NCI-H524 treated with DMSO at 0.1 percent for 48 hours (cell line): ENCODE results near the gene GRIP1.

Source experiments
- DNase-seq: peaks from one replicate; lab custom pipeline; 2025; lab: John Stamatoyannopoulos, UW

The GRIP1 gene

DNA sequence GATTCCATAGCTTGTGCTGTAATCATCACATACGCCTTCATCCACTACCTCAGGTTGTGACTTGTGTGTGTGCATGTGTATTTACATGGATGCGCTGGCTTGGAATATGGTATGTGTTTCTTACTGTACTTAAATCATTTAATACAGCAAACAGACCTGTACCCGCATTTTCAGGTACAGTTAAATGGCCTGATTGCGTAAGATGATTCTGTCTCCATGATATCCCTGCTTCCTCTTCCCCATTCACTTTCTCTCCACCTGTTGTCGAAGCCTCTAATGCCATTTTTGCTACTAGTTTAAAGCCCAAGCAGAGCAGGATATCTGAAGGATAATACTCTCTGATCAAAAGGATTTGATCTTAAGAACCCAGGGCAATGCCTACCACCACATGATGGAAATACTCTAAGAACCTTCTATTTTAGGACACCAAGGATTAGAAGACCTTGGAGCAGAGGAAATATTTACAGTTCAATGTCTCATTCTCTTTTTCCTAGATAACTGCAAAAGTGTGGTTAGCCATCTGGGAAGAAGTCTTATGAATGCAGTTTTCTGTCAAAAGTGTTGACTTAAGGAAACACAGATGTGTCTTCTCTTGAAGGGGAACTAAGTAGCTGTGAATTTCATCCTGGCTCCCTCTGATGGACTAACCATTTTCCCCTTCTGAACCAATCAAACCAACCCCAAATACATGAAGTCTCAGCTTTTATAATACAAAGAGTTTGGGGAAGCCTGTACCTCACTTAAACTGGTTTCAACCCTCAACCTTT is 297.9 kb downstream of the GRIP1 start:
- no peak for DNase-seq

- DNase-seq = no peak
These were observed 299.3 kb downstream of the GRIP1 start for GRCh38 chr12:66379616-66380015.

- no peak for DNase-seq
These were observed 303.3 kb downstream of the GRIP1 start for GRCh38 chr12:66375560-66375959.

DNA sequence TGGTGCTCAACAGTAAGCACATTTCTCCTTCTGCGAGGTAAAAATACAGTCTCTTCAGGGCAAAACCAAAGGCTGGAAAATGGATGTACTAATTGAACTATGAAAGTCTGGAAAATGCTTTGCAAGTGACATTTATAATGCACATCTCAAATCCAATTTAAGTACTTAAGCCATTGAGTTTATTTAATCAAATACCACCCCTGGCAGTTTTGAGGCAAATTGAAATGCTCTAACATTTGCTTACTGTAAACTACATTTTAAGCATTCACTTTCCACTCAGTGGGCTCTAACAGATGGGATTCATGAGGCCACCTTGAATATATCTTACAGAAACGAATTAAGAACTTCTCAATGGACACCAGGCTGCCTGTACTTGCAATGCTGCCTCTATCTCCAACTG is 306.9 kb downstream of the GRIP1 start:
- no peak for DNase-seq

- no peak for DNase-seq
These were observed 311.7 kb downstream of the GRIP1 start for GRCh38 chr12:66367015-66367667.

DNA sequence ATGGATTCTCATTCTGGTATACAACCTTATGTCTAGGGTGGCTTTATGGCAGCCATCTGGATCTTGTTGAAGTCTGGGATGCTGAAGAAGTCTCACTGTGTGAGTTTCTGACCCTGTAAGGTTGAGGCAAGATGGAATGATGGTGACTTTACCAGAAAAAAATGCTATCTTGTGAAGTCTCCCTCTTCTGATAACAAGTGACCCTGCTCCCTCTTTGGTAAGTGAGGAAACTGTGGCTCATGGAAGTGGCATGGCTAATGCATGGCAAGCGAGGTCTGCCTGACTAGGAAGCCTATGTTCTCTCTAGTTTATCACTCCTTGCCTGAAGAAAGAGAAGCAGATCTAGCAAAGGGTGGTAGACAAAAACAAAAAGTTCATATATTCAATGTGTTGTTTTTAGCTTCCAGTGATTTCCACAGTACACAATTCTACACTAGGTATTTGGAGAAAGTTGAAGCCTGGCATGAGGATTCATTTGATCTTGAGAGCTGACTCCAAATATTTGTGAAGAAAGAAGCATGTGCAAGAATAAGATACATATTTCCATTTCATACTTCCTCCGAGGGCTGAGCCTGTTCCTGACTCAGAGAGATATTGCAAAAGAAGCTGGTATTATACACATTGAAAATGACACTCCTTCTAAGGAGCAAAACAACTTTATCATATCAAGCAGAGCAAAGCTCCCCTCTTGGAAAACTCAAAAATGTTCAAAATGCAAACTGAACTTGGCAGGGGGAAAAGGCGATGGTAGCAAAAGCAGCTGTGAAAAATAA is 313.0 kb downstream of the GRIP1 start:
- no peak for DNase-seq

- no peak for DNase-seq
These were observed 317.2 kb downstream of the GRIP1 start for GRCh38 chr12:66361703-66362102.

DNA sequence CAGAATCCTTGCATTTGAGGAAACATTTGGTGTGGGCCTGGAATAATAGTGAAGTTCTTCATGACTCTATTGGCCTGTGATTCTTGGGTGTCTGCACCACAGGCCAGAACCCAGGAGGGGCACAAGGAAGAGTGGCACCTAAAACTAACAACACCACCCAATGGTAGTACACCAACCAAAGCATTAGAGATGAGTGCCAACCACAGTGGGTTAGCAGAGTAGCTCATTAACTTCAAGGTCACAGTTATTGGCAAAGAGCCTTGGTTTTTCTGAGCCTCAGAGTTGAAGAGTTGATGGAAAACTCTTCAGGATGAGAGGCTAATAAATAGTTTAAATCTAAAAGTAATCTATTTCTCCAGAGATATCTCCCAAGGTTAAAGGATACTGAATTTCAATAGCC is 319.6 kb downstream of the GRIP1 start:
- no peak for DNase-seq

GRCh38 chr12:66354291-66354690 is 324.6 kb downstream of the GRIP1 start:
- DNase-seq = no peak

GRCh38 chr12:66352899-66353298 is 326.0 kb downstream of the GRIP1 start:
- no peak for DNase-seq

- DNase-seq = no peak
These were observed 326.7 kb downstream of the GRIP1 start for GRCh38 chr12:66352197-66352596.

DNA sequence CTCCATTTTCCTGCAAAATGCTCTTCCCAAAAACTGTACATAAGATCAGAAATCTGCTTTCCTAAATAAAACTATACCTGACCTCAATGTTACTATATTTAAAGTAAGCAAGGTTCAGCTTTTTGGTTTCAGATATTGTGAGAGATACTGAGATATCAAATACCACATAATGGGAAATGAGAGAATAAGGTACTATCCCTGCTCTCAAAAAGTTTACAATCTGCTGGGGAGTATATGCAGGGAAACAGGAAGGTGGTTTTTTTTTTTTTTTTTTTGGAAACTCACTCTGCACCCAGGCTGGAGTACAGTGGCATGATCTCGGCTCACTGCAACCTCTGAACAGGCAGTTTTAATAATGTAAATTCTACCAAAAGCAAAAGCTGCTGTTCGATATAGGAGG is 327.6 kb downstream of the GRIP1 start:
- DNase-seq = no peak

GRCh38 chr12:66345956-66346355 is 332.9 kb downstream of the GRIP1 start:
- no peak for DNase-seq

GRCh38 chr12:66345212-66345611 is 333.7 kb downstream of the GRIP1 start:
- DNase-seq = no peak

- DNase-seq = no peak
These were observed 337.8 kb downstream of the GRIP1 start for GRCh38 chr12:66341126-66341525.

DNA sequence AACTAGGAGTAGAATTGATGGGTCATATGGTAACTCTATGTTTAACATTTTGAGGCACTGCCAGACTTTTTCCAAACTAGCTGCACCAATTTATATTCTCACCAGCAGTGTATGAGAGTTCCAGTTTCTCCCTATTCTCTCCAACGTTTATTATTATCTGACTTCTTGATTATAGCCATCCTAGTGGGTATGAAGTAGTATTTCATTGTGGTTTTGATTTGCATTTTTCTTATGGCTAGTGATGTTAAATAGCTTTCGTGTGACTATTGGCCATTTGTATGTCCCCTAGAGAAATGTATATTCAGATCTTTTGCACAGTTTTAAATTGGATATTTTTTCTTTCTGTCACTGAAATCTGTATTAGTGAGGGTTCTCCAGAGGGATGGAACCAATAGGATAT is 338.7 kb downstream of the GRIP1 start:
- no peak for DNase-seq

- DNase-seq = no peak
These were observed 341.4 kb downstream of the GRIP1 start for GRCh38 chr12:66337381-66338010.

- DNase-seq = no peak
These were observed 343.1 kb downstream of the GRIP1 start for GRCh38 chr12:66335746-66336145.

GRCh38 chr12:66331814-66332213 is 347.1 kb downstream of the GRIP1 start:
- no peak for DNase-seq

- DNase-seq = no peak
These were observed 347.9 kb downstream of the GRIP1 start for GRCh38 chr12:66331016-66331415.

DNA sequence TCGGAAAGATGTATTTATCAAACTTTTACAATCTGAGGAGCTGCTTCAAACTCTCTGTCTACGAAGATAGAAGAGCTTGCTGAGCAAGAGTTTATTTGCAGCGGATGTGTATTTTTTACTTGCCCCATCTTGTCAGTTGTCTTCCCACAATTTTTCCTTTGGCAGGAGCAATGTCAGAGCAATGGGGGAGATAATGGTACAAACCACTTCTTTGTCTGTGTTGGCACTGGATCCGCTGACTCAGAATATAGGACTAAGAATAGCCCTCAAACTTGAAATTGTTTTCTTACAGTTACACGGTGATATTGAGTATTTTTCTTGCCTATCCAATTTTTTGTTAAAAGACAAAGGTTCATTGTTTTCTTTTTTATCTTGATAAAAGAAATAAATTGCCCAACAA is 348.9 kb downstream of the GRIP1 start:
- DNase-seq = no peak

DNA sequence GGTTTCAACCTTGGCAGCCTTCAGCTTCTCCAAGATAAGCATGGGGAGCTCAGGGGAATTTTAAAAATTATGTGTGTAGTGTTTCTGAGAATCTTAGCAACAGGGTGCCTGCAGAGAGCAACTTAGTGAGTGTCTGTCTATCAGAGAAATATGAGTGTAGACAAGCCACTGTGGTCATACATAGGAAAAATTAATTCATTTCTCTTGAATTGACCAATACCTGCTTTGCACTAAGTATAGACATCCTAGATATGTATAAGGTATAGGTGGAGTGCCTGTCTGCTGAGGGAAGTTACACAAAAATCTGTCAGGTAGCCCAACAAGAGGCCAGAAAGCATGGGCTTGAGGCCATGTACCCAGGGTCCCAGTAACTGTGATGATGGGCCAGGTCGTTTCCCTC is 355.9 kb downstream of the GRIP1 start:
- no peak for DNase-seq

DNA sequence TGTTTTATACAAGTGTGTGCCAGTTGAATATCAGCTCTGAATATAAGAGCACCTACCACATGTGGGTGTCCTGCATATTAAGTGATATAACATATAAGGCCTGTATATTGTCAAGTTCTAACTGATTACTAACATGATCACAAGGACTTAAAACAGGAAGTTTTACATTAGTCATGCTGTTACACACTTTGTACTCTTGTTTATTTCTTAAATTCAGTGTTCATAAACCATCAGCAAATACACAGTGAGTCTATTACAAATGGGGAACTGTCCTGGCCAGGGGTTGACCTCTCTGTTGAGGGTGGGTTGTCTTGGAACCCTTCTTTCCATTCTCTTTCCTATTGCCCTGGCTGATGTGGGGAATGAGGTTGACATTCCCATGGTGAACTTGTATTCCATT is 357.4 kb downstream of the GRIP1 start:
- no peak for DNase-seq
